ENCODE results near the gene NACA.
"Not testable (repeated sequence)": the region's sequence is repeated elsewhere in the genome, so short reads cannot be mapped to it uniquely, and the experiment has no call there.

Gene NACA

DNA sequence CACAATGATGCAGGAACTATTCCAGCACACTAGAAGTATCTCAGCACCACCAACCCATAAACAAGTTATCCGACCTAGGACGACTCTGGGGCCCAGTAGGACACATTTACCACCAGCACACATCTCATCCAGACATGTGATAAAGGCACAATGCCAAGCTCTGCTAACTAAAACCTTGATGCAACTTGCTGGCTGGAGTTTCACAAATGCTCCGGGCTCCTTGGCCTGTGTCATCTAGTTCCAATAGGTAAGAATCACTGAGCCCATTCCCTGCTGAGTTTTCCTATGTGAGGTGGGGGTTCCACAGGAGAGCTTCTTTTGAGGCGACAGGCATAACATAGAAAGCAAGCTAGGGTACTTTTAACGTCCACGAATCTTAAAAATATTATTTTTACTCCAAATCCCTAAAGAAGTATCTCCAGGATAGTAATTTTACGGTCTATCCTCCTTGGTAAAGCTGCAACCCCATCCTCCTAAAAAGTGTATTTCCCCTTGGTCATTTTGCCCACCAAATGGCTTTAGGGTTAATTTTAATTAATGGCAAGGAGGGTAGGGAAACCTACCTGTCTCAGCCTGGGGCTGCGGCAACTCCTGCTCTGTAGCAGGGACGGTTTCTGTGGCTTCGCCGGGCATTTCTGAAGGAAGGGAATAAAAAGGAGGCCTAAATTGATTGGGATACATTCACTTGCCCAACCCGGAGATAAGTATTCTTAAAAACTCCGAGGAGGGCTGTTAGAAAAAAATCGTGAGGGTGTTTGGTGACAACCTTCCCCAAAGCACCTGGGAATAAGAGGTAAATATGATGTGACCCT is 1.0 kb downstream of the NACA start:
- DNase-seq: no peak

DNA sequence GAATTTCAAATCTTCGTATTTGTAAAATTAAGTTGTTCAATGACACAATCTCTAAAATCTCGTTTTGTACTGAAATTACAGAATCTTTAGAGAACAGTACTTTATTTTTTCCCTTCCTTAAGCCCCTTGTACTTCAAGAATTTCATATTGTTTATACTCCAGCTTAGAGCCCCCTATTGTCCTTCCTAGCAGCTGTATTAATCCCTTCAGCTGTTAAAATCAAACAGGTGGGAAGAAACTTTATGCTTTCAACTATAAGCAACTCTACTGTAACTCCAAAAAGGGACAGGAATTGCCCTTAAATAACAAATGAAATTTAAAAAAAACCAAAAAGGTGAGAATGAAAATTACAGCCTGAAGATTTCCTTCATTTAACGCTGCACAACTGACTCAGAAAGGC is 1.7 kb downstream of the NACA start:
- no peak for DNase-seq

DNA sequence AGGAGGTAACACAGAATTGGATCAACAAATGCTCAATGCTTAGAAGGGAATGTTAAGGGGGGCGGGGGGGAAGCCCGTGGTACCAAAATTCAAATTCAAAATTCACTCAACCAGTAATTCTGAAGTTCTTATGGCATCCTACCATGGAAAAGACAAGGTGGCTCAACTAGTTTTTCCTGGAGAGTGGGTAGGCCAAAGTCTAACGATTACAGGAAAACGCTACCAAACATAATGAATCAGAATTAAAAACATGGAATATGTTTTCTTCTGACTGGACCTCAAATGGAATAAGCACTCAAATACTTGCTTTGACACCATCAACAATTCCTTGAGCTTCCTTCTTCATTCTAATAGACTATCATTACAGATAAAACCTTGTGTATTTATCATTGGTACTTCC is 2.3 kb downstream of the NACA start:
- DNase-seq: no peak

DNA sequence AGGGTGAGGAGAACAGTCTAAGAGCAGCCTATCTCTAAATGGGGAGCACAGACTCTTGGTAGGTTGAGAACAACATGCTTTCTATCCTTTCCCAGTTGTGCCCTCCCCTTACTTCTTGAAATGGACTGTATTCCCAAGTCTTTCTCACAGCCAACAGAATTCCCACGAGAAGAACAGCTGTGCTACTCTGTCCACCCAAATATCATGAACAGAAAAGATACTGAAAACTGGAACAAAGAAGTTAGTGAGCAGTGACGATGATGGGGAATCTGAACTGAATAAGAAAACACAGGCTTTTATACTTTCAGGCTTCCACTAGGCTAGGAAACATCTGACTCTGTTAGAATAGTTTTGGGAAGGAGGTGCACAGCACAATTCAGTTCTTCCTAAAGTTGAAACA is 3.4 kb downstream of the NACA start:
- no peak for DNase-seq

DNA sequence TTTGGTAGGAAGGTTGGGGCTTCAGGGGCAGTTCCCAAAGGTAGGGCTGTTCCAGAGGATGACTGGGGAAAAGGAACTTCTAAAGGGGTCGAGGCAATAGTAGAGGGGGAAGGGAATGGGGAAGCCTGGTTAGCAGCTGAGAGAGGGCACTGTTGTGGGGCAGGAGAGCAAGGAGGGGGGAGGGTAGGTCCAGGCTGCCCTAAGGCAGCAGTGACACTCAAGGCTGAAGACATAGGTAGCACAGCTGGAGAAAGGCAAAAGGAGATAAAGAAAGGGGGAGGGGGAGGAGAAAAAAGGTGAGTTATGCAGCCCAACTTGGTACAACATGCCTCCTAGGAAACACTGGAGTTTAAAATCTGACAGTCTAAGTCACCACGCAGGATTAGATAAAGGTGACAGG is 3.9 kb downstream of the NACA start:
- DNase-seq: no peak

DNA sequence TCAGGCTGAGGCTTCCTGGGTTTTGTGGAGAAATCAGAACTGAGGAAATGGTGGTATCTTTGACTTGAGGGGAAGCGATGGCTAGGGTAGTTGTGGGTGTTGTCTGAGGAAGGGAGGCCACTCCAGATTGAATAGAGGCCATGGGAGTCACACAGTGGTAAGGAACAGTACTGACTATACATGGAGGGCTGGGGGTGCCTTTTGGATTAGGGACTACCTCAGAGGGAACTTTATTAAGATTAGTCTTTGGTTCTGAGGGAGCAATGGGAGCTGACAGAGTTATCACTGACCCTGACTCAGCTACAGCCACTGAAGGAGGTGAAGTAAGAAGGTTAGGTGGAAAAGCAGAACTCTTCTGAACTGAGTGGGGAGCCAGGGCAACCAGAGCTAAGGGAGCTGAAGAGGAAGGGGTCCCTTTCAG is 4.4 kb downstream of the NACA start:
- DNase-seq: no peak

DNA sequence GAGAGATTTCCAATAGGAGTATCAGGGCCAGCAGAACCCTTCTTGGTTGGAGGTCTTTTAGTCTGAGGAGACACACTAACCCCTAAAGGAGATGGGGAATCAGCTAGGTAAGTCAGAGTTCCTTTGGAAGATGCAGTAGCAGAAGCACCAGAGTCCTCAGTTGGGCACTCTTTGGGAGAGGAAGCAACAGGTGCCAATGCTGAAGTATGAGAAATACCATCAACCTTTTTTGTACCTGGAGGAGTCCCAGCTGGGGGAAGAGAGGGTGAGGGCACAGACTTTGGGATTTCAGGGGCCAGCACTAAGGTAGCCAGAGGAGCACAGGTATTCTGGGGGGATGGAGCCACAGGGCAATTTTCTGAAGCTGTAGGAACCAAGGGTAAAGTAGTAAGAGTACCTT is 6.0 kb downstream of the NACA start:
- no peak for DNase-seq

DNA sequence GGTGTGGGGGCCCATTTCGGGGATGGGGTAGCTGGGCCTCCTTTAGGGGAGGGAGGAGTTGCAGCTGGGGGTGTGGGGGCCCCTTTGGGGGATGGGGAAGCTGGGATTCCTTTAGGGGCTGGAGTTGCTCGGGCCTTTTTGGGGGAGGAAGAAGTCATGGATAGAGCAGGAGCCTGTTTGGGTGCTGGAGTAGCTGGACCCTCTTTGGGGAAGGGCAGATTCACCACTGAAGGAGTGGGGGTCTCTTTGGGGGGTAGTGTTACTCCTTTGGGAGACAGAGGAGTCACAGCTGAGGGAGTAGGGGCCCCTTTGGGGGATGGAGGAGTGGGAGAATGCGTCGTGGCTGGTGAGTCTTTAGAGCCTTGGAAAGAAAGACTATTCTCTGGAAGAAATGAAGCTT is 6.5 kb downstream of the NACA start:
- DNase-seq: no peak

DNA sequence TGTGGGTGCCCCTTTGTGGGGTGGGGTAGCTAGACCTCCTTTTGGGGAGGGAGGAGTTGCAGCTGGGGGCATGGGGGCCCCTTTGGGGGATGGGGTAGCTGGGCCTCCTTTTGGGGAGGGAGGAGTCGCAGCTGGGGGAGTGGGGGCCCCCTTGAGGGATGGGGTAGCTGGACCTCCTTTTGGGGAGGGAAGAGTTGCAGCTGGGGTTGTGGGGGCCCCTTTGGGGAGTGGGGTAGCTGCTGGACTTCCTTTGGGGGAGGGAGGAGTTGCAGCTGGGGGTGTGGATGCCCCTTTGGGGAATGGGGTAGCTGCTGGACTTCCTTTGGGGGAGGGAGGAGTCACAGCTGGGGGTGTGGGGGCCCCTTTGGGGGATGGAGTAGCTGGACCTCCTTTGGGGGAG is 7.0 kb downstream of the NACA start:
- DNase-seq: no peak

DNA sequence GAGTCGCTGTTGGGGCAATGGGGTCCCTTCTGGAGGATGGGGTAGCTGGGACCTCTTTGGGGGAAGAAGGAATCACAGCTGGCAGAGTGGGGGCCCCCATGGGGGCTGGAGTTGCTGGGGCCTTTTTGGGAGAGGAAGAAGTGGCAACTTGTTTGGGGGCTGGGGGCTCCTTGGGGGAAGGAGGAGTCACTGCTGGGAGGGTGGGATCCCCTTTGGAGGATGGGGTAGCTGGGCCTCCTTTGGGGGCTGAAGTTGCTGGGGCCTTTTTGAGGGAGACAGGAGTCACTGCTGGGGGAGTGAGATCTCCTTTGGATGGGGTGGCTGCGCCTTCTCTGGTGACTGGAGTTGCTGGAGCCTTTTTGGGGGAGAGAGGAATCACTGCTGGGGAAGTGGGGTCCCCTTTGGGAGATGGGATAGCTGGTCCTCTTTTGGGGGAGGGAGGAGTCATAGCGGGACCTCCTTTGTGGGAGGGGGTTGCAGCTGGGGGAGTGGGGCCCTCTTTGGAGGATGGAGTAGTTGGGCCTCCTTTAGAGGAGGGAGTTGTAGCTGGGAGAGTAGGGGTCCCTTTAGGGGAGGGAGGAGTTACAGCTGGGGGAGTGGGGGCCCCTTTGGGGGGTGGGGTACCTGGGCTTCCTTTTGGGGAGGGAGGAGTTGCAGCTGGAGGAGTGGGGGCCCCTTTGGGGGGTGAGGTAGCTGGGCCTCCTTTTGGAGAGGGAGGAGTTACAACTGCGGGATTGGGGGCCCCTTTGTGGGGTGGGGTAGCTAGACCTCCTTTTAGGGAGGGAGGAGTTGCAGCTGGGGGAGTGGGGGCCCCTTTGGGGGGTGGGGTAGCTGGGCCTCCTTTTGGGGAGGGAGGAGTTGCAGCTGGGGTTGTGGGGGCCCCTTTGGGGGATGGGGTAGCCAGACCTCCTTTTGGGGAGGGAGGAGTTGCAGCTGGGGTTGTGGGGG is 7.9 kb downstream of the NACA start:
- DNase-seq: no peak

DNA sequence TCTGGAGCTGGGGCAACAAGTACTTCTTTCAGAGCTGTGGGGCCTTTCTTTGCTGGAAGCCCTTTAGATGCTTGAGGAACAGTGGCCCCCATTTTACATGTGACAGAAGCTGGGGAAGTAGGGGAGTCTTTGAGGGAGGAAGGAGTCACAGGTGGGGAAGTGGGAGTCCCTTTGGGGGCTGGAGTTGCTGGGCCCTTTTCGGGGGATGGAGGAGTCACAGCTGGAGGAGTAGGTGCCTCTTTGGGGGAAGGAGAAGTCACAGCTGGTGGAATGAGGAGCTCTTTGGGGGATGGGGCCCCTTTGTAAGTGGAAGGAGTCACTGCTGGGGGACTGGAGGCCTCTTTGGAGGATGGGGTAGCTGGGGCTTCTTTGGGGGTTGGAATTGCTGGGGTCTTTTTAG is 8.6 kb downstream of the NACA start:
- no peak for DNase-seq

DNA sequence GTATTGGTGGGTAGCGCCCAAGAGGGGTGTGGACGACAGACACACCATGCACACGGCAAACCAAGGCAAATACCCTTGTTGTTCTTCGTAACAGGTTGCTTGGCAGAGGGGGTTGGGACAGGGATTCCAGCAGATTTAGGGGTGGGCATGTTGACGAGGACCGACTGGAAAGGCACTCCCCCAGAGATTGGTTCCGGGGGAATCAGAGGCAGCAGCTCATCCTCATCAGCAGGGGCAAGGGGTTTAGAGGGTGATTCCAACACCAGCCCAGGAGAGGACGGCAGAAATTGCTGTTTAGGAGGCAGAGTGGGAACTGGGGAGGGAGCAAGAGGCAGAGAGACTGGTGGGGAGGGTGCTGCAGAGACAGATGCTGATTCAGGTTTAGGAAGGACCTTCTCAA is 9.3 kb downstream of the NACA start:
- no peak for DNase-seq

DNA sequence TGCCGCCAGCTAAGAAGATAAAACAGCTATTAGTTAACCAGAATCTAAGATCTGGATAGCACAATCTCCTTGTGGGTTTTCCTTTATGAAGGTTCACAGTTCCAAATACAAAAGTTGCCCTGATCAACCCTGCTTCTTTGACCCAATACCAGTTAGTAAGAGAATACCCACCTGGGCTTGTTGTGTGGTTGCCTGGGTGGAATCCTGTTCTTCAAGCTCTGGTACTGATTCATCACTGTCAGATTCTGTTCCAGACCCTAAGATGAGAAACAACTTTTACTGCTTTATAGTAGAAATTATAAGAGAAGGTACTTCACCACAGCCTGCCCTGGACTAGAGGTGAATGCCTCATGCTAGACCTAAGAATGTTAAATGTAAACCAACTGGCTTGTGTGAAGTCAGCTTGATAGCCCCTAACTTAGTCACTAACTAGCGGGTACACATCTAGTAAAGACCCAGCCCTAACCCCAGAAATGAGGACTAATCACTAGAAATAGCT is 10.6 kb downstream of the NACA start:
- DNase-seq: no peak

DNA sequence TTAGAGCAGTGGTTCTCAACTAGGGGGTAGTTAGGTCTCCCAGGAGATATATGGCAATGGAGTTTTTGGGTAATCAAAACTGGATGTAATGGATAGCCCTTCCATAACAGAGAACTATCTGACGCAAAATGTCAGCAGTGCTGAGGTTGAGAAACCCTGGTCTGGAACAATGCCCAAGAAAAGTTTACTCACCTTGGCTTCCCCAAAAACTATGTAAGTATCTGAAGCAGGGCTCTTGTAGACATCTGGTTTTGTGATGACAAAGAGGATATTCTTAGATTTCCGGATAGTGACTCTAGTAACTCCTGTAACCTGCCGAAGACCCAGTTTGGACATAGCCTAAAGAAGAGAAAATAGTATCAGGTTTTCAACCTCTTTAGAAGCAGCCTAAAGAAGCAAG is 11.8 kb downstream of the NACA start:
- no peak for DNase-seq

DNA sequence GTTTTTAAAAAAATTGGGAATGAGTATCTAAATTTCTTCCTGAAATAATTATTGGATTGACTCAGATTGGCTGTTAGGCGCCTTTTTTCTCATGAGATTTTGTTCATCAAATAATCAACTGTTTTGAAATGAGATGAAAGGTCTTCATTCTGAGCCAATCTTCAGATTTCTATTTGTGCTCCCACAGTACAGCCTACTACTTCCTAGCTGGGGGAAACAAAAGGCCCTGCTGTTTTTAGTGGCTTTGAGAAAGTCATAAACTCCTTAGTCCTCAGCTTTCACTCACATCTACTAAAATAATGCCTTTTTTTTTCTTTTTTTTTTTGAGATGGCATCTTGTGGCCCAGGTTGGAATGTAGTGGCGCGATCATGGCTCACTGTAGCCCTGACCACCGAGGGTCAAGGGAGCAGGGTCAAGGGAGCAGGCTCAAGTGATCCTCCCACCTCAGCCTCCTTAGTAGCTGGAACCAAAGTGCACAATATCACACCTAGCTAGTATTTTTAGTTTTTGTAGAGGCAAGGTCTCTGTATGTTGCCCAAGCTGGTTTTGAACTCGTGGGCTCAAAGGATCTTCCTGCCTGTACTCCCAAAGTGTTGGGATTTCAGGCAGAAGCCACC is 15.2 kb downstream of the NACA start:
- no peak for DNase-seq

DNA sequence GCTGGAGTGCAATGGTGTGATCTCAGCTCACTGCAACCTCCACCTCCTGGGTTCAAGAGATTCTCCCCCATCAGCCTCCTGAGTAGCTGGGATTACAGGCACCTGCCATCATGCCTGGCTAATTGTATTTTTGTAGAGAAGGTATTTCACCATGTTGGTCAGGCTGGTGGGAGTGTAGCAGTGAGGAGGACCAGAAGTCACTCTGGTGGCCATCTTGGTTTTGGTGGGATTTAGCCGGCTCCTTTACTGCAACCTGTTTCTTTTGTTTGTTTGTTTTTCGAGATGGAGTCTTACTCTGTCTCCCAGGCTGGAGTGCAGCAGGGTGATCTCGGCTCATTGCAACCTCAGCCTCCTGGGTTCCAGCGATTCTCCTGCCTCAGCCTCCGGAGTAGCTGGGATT is 20.6 kb downstream of the NACA start:
- DNase-seq: not testable (repeated sequence)

DNA sequence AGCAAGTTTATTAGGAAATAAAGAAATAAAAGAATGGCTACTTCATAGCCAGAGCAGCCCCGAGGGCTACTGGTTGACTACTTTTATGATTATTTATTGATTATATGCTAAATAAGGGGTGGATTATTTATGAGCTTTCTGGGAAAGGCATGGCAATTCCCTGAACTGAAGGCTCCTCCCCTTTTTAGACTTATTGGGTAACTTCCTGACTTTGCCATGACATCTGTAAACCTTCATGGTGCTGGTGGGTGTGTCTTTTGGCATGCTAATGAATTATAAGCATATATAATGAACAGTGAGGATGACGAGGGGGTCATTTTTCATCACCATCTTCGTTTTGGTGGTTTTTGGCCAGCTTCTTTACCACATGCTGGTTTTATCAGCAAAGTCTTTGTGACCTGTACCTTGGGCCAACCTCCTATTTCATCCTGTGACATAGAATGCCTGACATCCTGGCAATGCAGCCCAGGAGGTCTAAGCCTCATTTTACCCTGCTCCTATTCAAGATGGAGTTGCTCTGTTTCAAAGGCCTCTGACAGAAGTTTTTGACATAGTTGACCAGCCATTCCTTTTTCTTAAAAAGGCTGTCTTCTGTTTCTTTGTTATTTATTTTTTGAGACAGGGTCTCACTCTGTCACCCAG is 26.0 kb downstream of the NACA start:
- DNase-seq: no peak

DNA sequence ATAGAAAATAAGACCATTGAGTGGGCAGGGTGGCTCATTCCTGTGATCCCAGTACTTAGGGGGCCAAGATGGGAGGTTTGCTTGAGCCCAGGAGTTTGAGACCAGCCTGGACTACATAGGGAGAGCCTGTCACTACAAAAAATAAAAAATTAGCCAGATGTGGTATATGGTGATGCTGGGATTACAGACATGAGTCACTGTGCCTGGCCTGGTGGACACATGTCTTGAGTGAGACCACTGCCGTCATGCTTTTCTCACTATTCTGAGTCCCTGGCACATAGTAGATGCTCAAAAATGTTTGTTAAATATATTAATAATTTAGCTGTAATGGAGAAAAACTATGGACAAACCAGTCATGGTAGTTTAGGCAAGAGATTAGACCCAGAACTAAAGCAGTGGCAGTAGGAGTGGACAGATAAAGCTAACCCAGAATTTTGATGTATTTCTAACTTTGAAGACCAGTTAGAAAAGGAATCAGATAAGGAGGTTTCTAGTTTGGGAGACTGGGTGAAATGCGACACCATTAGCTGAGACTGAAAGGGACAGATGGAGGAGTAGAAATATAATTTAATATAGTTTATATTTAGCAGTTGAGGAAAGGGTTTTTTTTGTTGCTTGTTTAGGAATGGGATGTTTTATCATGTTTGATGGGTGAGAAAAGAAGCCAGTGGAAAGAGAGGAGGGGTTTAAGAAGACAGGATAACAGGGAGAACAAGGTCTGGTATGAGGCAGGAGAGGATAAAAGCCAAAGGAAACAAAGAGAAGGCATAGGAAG is 29.6 kb downstream of the NACA start:
- DNase-seq: no peak

DNA sequence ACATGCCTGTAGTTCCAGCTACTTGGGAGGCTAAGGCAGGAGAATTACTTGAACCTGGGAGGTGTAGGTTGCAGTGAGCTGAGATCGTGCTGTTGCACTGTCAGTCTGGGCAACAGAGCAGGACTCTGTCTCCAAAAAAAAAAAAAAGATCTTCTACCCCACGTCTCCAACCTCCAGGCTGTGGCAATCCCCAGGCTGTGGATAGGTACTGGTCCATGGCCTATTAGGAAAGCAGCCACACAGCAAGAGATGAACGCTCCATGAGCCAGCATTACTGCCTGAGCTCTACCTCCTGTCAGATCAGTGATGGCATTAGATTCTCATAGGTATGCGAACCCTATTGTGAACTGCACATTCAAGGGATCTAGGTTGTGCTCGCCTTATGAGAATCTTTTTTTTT is 30.9 kb downstream of the NACA start:
- no peak for DNase-seq

DNA sequence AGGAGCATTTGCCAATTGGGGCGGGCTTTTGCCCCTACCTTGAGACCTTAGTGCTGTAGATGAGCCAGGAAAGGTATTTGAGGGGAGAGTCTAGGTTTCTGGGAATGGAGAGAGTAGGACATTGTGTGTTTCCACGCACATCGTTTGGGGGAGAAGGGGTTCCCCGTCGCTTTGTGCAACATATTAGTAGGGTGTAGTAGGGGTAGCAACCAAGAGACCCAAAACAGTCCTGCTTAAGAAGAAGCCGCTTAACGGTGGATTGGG is 36.3 kb downstream of the NACA start:
- no peak for DNase-seq

DNA sequence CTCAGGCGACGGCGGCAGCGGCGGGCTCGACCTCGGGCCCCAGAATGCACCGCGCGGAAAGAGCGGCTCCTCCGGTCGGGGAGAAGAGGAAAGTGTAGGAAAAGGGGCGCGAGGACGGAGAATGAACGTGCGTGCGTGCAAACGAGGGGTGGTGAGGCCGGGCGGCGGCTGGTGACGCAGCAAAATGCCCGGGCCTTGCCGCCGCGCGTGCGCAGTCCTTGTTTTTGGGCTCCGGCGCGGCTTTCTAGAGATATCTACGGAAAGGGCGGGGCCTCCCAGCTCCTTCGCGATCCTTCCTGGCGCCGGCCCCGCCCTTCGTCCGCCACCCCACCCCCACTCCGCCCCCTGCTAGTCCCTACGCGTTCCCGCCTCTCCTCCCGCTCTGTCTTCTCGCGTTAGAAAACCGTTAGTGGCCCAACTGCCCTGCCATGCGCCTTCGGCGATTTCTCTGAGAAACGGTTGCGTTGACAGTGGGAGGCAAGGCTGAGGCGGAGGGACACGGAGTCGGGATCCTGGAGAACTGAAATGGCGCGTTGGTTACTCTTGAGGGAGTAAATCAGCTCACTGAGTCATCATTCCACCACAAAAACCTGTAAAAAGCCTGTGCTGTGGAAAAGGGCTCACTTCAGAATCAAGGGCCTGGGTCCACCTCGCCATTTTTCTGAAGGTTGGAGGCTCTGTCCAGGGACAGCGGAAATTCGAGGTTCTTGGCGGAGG is 36.8 kb downstream of the NACA start, which contains the start of gene PTGES3:
Gene PTGES3 (minus strand): TSS at position 156 of the 717 bp plus-strand sequence. CDS start 285 bp downstream, outside the sequence.
- DNase-seq: peak; percentile 91 to 97 (median 96)

Measured in activated CD4-positive, CD25-positive, alpha-beta regulatory T cell (primary cell).